H9 (cell line): ENCODE measurements around the gene MEIS2. TPM values are rescaled to one million over a fixed set of nuclear protein-coding genes. Genes with fewer than 3 reads are reported as not detected.

Experiments used
- DNase-seq: peaks from one replicate; pipeline ENCODE4 v3.0.0-alpha.2; 2017
- H2AFZ ChIP-seq: one replicate; pipeline ENCODE4 v1.6.1; 2013; ENCODE audit warnings: mild to moderate bottlenecking, low read length, control low read depth, moderate library complexity
- H2AK5ac ChIP-seq: 2 replicates; pipeline ENCODE4 v1.6.1; 2013; ENCODE audit warnings: low read length, control low read depth, mixed read lengths; ENCODE audit not compliant: insufficient read length
- H2BK120ac ChIP-seq: one replicate; pipeline ENCODE4 v1.6.1; 2013; ENCODE audit warnings: low read depth, mild to moderate bottlenecking, low read length, control low read depth, inconsistent platforms; ENCODE audit not compliant: poor library complexity, severe bottlenecking
- H2BK12ac ChIP-seq: 2 replicates; pipeline ENCODE4 v1.6.1; 2013; ENCODE audit warnings: low read length, control low read depth, mixed read lengths, low read depth; ENCODE audit not compliant: insufficient read length
- H2BK15ac ChIP-seq: 2 replicates; pipeline ENCODE4 v1.6.1; 2013; ENCODE audit warnings: low read depth, low read length, control low read depth
- H2BK20ac ChIP-seq: one replicate; pipeline ENCODE4 v1.6.1; 2013; ENCODE audit warnings: low read depth, mild to moderate bottlenecking, low read length, control low read depth, inconsistent platforms; ENCODE audit not compliant: poor library complexity, severe bottlenecking
- H2BK5ac ChIP-seq: 2 replicates; pipeline ENCODE4 v1.6.1; 2013; ENCODE audit warnings: low read length, control low read depth, mixed read lengths; ENCODE audit not compliant: insufficient read length
- H3K14ac ChIP-seq: 2 replicates; pipeline ENCODE4 v1.6.1; 2013; ENCODE audit warnings: low read length, control low read depth; ENCODE audit not compliant: insufficient read depth
- H3K18ac ChIP-seq: 2 replicates; pipeline ENCODE4 v1.6.1; 2013; ENCODE audit warnings: low read depth, mild to moderate bottlenecking, mixed read lengths, low read length, control low read depth; ENCODE audit not compliant: insufficient read length
- H3K23ac ChIP-seq: 2 replicates; pipeline ENCODE4 v1.6.1; 2013; ENCODE audit warnings: low read length, control low read depth, mixed read lengths, low read depth; ENCODE audit not compliant: insufficient read length
- H3K23me2 ChIP-seq: 2 replicates; pipeline ENCODE4 v1.6.1; 2013; ENCODE audit warnings: low read depth, mild to moderate bottlenecking, mixed read lengths, low read length, control low read depth; ENCODE audit not compliant: insufficient read length, poor library complexity, severe bottlenecking
- H3K27ac ChIP-seq: 2 replicates; pipeline ENCODE4 v1.5.1; 2013; ENCODE audit warnings: low read length, control low read depth, mixed read lengths, low read depth; ENCODE audit not compliant: insufficient read length
- H3K27me3 ChIP-seq: 2 replicates; pipeline ENCODE4 v1.6.1; 2013; ENCODE audit warnings: low read length, control low read depth, inconsistent platforms; ENCODE audit not compliant: insufficient read depth
- H3K4ac ChIP-seq: 2 replicates; pipeline ENCODE4 v1.6.1; 2013; ENCODE audit warnings: low read depth, mild to moderate bottlenecking, control low read depth, inconsistent platforms, low read length, moderate library complexity
- H3K4me1 ChIP-seq: 2 replicates; pipeline ENCODE4 v1.6.1; 2013; ENCODE audit warnings: low read length, control low read depth, inconsistent platforms; ENCODE audit not compliant: insufficient read depth
- H3K4me2 ChIP-seq: 2 replicates; pipeline ENCODE4 v1.6.1; 2013; ENCODE audit warnings: low read length, control low read depth, mixed read lengths; ENCODE audit not compliant: insufficient read length, insufficient read depth
- H3K56ac ChIP-seq: 2 replicates; pipeline ENCODE4 v1.6.1; 2013; ENCODE audit warnings: low read depth, mild to moderate bottlenecking, mixed read lengths, low read length, control low read depth; ENCODE audit not compliant: insufficient read length
- H3K79me1 ChIP-seq: 2 replicates; pipeline ENCODE4 v1.6.1; 2013; ENCODE audit warnings: low read depth, mild to moderate bottlenecking, moderate library complexity, low read length, control low read depth, inconsistent platforms; ENCODE audit not compliant: insufficient read depth, poor library complexity, severe bottlenecking
- H3K79me2 ChIP-seq: 2 replicates; pipeline ENCODE4 v1.6.1; 2013; ENCODE audit warnings: low read length, control low read depth, inconsistent platforms; ENCODE audit not compliant: insufficient read depth
- H3K9ac ChIP-seq: 2 replicates; pipeline ENCODE4 v1.6.1; 2013; ENCODE audit warnings: low read length, control low read depth, mixed read lengths; ENCODE audit not compliant: insufficient read length; ENCODE audit errors: extremely low read depth
- H3K9me3 ChIP-seq: one replicate; pipeline ENCODE4 v1.6.1; 2013; ENCODE audit warnings: low read depth, low read length, inconsistent platforms; ENCODE audit not compliant: control insufficient read depth
- H3T11ph ChIP-seq: one replicate; pipeline ENCODE4 v1.6.1; 2013; ENCODE audit warnings: mild to moderate bottlenecking, low read length, control low read depth, inconsistent platforms
- H4K20me1 ChIP-seq: one replicate; pipeline ENCODE4 v1.6.1; 2013; ENCODE audit not compliant: control insufficient read depth, insufficient read length, insufficient read depth
- H4K5ac ChIP-seq: 2 replicates; pipeline ENCODE4 v1.6.1; 2013; ENCODE audit warnings: low read depth, mild to moderate bottlenecking, mixed read lengths, low read length, control low read depth; ENCODE audit not compliant: insufficient read length
- H4K8ac ChIP-seq: replicated peaks from 2 replicates; pipeline ENCODE4 v1.6.1; 2013; ENCODE audit warnings: low read length, control low read depth, mixed read lengths, low read depth; ENCODE audit not compliant: insufficient read length
- H4K91ac ChIP-seq: 2 replicates; pipeline ENCODE4 v1.6.1; 2013; ENCODE audit warnings: low read depth, mild to moderate bottlenecking, moderate library complexity, mixed read lengths, low read length, control low read depth; ENCODE audit not compliant: insufficient read length
- H3K27ac Mint-ChIP-seq, 3 experiments: 2 replicates in 2 of 3; 3 replicates in 1 of 3; pipeline ENCODE4 v1.8.0; 2020 to 2021; ENCODE audit warnings: mixed read lengths in 3 of 3, mild to moderate bottlenecking in 1 of 3, moderate library complexity in 1 of 3
- H3K27me3 Mint-ChIP-seq: 2 replicates; pipeline ENCODE4 v1.8.0; 2021; ENCODE audit warnings: low read depth, mild to moderate bottlenecking, moderate library complexity, mixed read lengths
- H3K36me3 Mint-ChIP-seq, 3 experiments: 2 replicates in 2 of 3; 3 replicates in 1 of 3; pipeline ENCODE4 v1.8.0; 2020 to 2021; ENCODE audit warnings: low read depth in 3 of 3, mixed read lengths in 3 of 3; ENCODE audit not compliant: insufficient read depth in 1 of 3
- H3K4me1 Mint-ChIP-seq, 2 experiments: 2 replicates each; pipeline ENCODE4 v1.8.0; 2020; ENCODE audit warnings: mixed read lengths in 2 of 2
- H3K4me3 Mint-ChIP-seq, 2 experiments: 2 replicates in 1 of 2; 3 replicates in 1 of 2; pipeline ENCODE4 v1.8.0; 2020 to 2021; ENCODE audit warnings: mild to moderate bottlenecking in 2 of 2, mixed read lengths in 2 of 2, moderate library complexity in 1 of 2
- H3K9me3 Mint-ChIP-seq, 2 experiments: 2 replicates in 1 of 2; 3 replicates in 1 of 2; pipeline ENCODE4 v1.8.0; 2020; ENCODE audit warnings: mild to moderate bottlenecking in 2 of 2, mixed read lengths in 2 of 2, moderate library complexity in 1 of 2
- CTCF ChIP-seq: fragments of 200-600 bp; sonication (generic); conservative IDR thresholded peaks from 3 replicates; pipeline ENCODE4 v1.8.0; 2021; ENCODE audit warnings: antibody characterized with exemption, mild to moderate bottlenecking
- WGBS: extraction: QIAGEN DNeasy Blood & Tissue Kit; methylation state at CpG from one replicate; pipeline ENCODE4 v1.1.7; 2013; ENCODE audit warnings: missing lambda C conversion rate, low lambda C conversion rate, mixed read lengths; ENCODE audit not compliant: insufficient read length; ENCODE audit errors: extremely low coverage; 5-methylcytosine and 5-hydroxymethylcytosine counted together
- total RNA-seq: library from RNA; stranded (reverse); gene quantifications from 2 replicates; pipeline ENCODE4 v1.2.1, GENCODE V29; 2021

Gene MEIS2
- total RNA-seq, 1 experiment from 2014 or later, result 0.35 TPM

GRCh38 chr15:37138591-37139215, 38.4 kb upstream of the MEIS2 start:
- no peaks in the 10 kb centered on the region for H3K36me3 Mint-ChIP-seq
- no peak for TF ChIP-seq CTCF

More at GRCh38 chr15:37138591-37139215, 38.4 kb upstream of the MEIS2 start:
- no peak overlapping the region for H3K18ac ChIP-seq
- no peak overlapping the region for H2BK5ac ChIP-seq
- no peak overlapping the region for H3K56ac ChIP-seq
- H3K27me3 Mint-ChIP-seq, result no peaks in the 10 kb centered on the region; the same call in 1 of the 2 replicates
- H4K91ac ChIP-seq, result no peak overlapping the region
- no peaks in the 10 kb centered on the region for H4K20me1 ChIP-seq
- H3K27me3 ChIP-seq, result no peaks in the 10 kb centered on the region
- no peak overlapping the region for H3T11ph ChIP-seq
- H3K27ac ChIP-seq, result no peak overlapping the region
- peaks cover 10 to 20% of the 10 kb centered on the region in 2 experiments for H3K4me1 Mint-ChIP-seq
- no peaks in the 10 kb centered on the region for H3K79me1 ChIP-seq
- H3K4me1 ChIP-seq, result no peaks in the 10 kb centered on the region
- no peak overlapping the region for H2AK5ac ChIP-seq
- no peaks in the 10 kb centered on the region for H3K9me3 ChIP-seq
- no peaks in the 10 kb centered on the region for H3K9me3 Mint-ChIP-seq
- H3K27ac Mint-ChIP-seq, result no peak overlapping the region; a peak in 1 of 7 replicates
- WGBS, result no CpG with 5 or more reads among the region's 5 CpGs
- no peak overlapping the region for H4K5ac ChIP-seq
- H2BK15ac ChIP-seq, result no peak overlapping the region
- H3K9ac ChIP-seq, result no peak overlapping the region
- H2AFZ ChIP-seq, result no peak overlapping the region
- H3K14ac ChIP-seq, result no peak overlapping the region
- DNase-seq, result no peak
- no peak overlapping the region for H3K23ac ChIP-seq
- H3K4me2 ChIP-seq, result no peak overlapping the region
- no peak overlapping the region for H2BK120ac ChIP-seq
- H2BK12ac ChIP-seq, result no peak overlapping the region
- H3K4me3 Mint-ChIP-seq, result no peak overlapping the region
- no peak overlapping the region for H2BK20ac ChIP-seq
- no peak overlapping the region for H3K4ac ChIP-seq
- H3K79me2 ChIP-seq, result no peaks in the 10 kb centered on the region
- H4K8ac ChIP-seq, result no peak overlapping the region
- no peaks in the 10 kb centered on the region for H3K23me2 ChIP-seq
